ENCODE data around the gene PTPRD. TPM values are rescaled to one million over a fixed set of nuclear protein-coding genes. Genes with fewer than 3 reads are reported as not detected.

PTPRD gene
- total RNA-seq, 1 donor: 0.52 TPM

DNA sequence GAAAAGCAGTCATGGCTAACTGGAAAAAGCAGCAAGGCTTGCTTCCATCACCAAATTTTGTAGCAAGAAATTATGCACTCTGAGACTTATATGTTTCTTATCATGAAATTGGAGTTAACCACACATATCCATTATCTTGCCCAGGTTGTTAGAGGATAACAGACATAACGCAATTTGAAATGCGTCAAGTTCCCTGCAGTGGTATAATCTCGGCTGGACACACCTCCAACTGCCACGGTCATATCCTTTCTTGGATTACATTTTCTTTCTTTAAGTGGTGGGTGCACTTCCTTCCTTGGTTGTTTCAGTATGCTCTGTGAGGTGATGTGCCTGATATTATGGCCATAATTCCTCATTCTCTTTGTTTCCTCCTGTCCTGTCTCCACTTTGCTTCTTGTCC lies 2118.2 kb downstream of the PTPRD start:
- Histone ChIP-seq H3K27me3 (ENCODE audit: insufficient read depth, low read length) (no peaks in the 10 kb centered on the region), H3K4me1 (ENCODE audit: insufficient read depth, low read length) (no peaks in the 10 kb centered on the region), H3K9me3 (ENCODE audit: low read depth, low read length) (no peaks in the 10 kb centered on the region), H3K4me3 (ENCODE audit: low read length) (no peak overlapping the region)

GRCh38 chr9:8492679-8493078 lies 2120.1 kb downstream of the PTPRD start:
- no peaks in the 10 kb centered on the region for H3K4me1 ChIP-seq (ENCODE audit: insufficient read depth, low read length)
- no peaks in the 10 kb centered on the region for H3K27me3 ChIP-seq (ENCODE audit: insufficient read depth, low read length)

DNA sequence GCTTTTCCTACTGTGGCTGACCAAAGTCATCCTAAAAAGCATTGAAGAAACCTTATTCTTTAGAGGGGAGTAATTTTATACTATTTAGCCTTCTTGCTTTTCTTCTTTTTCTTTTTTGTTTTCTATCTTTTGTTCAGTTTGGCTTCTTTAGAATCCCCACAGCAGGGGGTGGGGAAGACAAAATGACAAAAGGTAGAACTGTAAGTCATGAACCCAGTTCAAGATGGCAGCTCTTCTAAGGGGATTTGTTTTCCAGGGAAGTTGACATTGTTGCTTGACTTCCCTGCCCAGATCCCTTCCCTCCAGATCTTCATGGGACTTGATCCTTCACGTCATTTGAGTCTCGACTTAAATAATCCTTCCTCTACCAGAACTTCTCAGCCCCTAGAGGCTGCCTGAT lies 2120.8 kb downstream of the PTPRD start:
- Histone ChIP-seq H3K9me3 (ENCODE audit: low read depth, low read length) (no peaks in the 10 kb centered on the region), H3K27me3 (ENCODE audit: insufficient read depth, low read length) (no peaks in the 10 kb centered on the region), H3K4me3 (ENCODE audit: low read length) (no peak overlapping the region), H3K4me1 (ENCODE audit: insufficient read depth, low read length) (no peaks in the 10 kb centered on the region)

More at GRCh38 chr9:8492679-8493078, 2120.1 kb downstream of the PTPRD start:
- Histone ChIP-seq H3K4me3 (ENCODE audit: low read length) (no peak overlapping the region), H3K9me3 (ENCODE audit: low read depth, low read length) (no peaks in the 10 kb centered on the region)

DNA sequence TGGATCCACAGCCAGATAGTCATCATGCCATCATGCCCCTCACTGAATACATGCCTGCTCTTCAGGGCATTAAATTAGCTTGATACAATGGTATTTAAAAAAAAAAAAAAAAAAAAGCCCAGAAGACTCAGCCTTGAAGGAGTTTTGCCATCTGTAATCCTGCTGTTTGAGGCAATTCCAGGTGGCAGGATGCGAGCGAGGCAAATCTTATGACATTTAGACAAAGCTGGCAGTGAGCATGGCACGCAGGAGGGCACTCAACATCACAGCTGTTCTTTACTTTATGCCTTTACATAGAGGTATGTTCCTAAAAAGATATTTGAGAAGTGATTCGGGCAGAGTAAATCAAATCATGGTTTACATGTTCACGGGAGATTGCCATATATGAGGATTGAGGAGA lies 2121.2 kb downstream of the PTPRD start:
- H3K4me3 ChIP-seq (ENCODE audit: low read length): no peak overlapping the region

GRCh38 chr9:8489835-8490234 lies 2123.0 kb downstream of the PTPRD start:
- H3K27me3 ChIP-seq (ENCODE audit: insufficient read depth, low read length): no peaks in the 10 kb centered on the region
- H3K4me3 ChIP-seq (ENCODE audit: low read length): no peak overlapping the region
- no peaks in the 10 kb centered on the region for H3K4me1 ChIP-seq (ENCODE audit: insufficient read depth, low read length)
- no peaks in the 10 kb centered on the region for H3K9me3 ChIP-seq (ENCODE audit: low read depth, low read length)

More for the DNA sequence above, 2121.2 kb downstream of the PTPRD start:
- Histone ChIP-seq H3K4me1 (ENCODE audit: insufficient read depth, low read length) (no peaks in the 10 kb centered on the region), H3K9me3 (ENCODE audit: low read depth, low read length) (no peaks in the 10 kb centered on the region), H3K27me3 (ENCODE audit: insufficient read depth, low read length) (no peaks in the 10 kb centered on the region)

DNA sequence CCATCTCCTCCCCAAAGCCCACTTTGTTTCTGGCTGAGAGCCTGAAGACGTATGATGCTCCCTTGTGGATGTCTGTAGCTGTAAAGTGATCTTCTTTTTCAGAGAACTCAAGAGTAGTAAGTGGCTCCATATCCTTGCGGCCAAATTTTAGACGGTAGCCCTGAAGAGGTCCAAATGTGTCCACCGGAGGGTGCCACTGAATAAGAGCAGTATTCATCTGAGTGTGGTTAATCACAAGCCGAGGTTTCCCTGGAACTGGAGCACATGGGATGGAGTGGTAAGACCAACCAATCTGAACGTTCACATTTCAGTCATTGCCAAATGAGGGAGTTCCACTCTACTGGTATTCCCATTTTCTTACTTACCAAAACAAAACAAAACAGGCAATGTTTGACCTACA lies 2126.7 kb downstream of the PTPRD start:
- Histone ChIP-seq H3K9me3 (ENCODE audit: low read depth, low read length) (no peaks in the 10 kb centered on the region), H3K4me1 (ENCODE audit: insufficient read depth, low read length) (no peaks in the 10 kb centered on the region), H3K4me3 (ENCODE audit: low read length) (no peak overlapping the region), H3K27me3 (ENCODE audit: insufficient read depth, low read length) (no peaks in the 10 kb centered on the region)

- Histone ChIP-seq H3K27me3 (ENCODE audit: insufficient read depth, low read length) (no peaks in the 10 kb centered on the region), H3K9me3 (ENCODE audit: low read depth, low read length) (no peaks in the 10 kb centered on the region), H3K4me1 (ENCODE audit: insufficient read depth, low read length) (no peaks in the 10 kb centered on the region), H3K4me3 (ENCODE audit: low read length) (no peak overlapping the region)
Observed at GRCh38 chr9:8484597-8485191, 2128.1 kb downstream of the PTPRD start.

DNA sequence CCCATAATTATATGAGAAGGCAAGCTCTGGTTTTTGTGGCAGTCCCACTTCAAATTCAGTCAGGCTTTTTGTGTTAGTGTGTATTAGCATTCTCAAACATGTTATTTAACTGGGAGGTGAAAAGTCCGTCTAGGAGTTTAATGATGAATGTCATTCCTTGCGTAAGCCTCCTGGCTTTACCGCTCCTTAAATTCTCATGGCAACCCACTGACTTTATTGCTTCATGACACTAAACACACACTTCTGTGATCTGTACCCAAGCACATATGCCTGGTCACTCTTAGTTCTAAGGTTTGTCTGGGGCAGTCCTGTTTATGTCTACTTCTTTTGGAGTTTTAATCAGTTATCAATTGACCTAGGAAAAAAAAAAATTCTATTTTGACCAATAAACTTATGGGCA lies 2135.4 kb downstream of the PTPRD start:
- H3K9me3 ChIP-seq (ENCODE audit: low read depth, low read length): no peaks in the 10 kb centered on the region
- no peak overlapping the region for H3K4me3 ChIP-seq (ENCODE audit: low read length)
- no peaks in the 10 kb centered on the region for H3K27me3 ChIP-seq (ENCODE audit: insufficient read depth, low read length)
- H3K4me1 ChIP-seq (ENCODE audit: insufficient read depth, low read length): no peaks in the 10 kb centered on the region

DNA sequence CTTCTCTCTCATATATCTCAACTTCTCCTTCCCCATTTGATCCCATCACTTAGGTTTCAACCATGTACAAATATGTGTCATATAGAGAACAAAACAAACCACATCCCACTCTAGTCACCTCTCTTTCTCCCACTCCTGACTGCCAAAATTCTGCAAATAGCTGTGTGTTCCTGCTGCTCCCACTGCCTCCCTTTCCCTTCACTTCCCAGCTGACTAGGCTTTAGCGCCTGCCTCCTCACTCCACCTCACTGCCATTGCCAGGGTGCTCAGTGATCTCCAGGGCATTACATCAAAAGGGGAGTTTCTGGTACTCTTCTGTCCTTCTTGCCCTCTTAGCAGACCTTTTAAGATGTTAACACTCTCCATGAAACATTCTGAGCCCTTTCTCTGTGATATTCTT lies 2137.9 kb downstream of the PTPRD start:
- Histone ChIP-seq H3K27me3 (ENCODE audit: insufficient read depth, low read length) (no peaks in the 10 kb centered on the region), H3K9me3 (ENCODE audit: low read depth, low read length) (no peaks in the 10 kb centered on the region), H3K4me1 (ENCODE audit: insufficient read depth, low read length) (no peaks in the 10 kb centered on the region), H3K4me3 (ENCODE audit: low read length) (no peak overlapping the region)

- H3K27me3 ChIP-seq (ENCODE audit: insufficient read depth, low read length): no peaks in the 10 kb centered on the region
- no peak overlapping the region for H3K4me3 ChIP-seq (ENCODE audit: low read length)
- H3K4me1 ChIP-seq (ENCODE audit: insufficient read depth, low read length): no peaks in the 10 kb centered on the region
- no peaks in the 10 kb centered on the region for H3K9me3 ChIP-seq (ENCODE audit: low read depth, low read length)
Observed at GRCh38 chr9:8473244-8474020, 2139.4 kb downstream of the PTPRD start.

GRCh38 chr9:8468045-8468637 lies 2144.7 kb downstream of the PTPRD start:
- H3K27me3 ChIP-seq (ENCODE audit: insufficient read depth, low read length): no peaks in the 10 kb centered on the region
- H3K4me3 ChIP-seq (ENCODE audit: low read length): no peak overlapping the region
- no peaks in the 10 kb centered on the region for H3K9me3 ChIP-seq (ENCODE audit: low read depth, low read length)
- no peaks in the 10 kb centered on the region for H3K4me1 ChIP-seq (ENCODE audit: insufficient read depth, low read length)

- Histone ChIP-seq H3K4me3 (ENCODE audit: low read length) (no peak overlapping the region), H3K27me3 (ENCODE audit: insufficient read depth, low read length) (no peaks in the 10 kb centered on the region), H3K4me1 (ENCODE audit: insufficient read depth, low read length) (no peaks in the 10 kb centered on the region), H3K9me3 (ENCODE audit: low read depth, low read length) (no peaks in the 10 kb centered on the region)
Observed at GRCh38 chr9:8457816-8458215, 2155.0 kb downstream of the PTPRD start.

- no peaks in the 10 kb centered on the region for H3K9me3 ChIP-seq (ENCODE audit: low read depth, low read length)
- no peak overlapping the region for H3K4me3 ChIP-seq (ENCODE audit: low read length)
- H3K4me1 ChIP-seq (ENCODE audit: insufficient read depth, low read length): no peaks in the 10 kb centered on the region
- no peaks in the 10 kb centered on the region for H3K27me3 ChIP-seq (ENCODE audit: insufficient read depth, low read length)
Observed at GRCh38 chr9:8457055-8457454, 2155.7 kb downstream of the PTPRD start.

DNA sequence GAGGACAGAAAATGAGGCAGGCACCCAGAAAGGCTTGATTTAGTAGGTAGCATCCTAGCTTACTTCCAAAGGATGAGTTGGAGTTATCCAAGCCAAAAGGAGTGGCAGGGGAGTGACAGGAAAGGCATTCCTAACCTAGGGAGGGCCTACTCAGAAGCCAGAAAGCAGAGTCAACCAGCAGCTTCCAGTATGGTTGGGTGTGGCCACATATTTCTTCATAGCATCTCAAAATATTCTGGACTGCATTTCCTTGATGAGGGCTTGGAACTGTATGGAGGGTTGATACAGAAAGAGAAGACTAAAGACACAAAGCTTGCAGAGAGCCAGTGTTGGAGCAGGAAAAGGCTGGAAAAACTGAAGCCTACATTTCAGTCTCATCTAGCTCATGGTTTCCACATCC lies 2156.5 kb downstream of the PTPRD start:
- Histone ChIP-seq H3K4me1 (ENCODE audit: insufficient read depth, low read length) (no peaks in the 10 kb centered on the region), H3K27me3 (ENCODE audit: insufficient read depth, low read length) (no peaks in the 10 kb centered on the region), H3K4me3 (ENCODE audit: low read length) (no peak overlapping the region), H3K9me3 (ENCODE audit: low read depth, low read length) (no peaks in the 10 kb centered on the region)

DNA sequence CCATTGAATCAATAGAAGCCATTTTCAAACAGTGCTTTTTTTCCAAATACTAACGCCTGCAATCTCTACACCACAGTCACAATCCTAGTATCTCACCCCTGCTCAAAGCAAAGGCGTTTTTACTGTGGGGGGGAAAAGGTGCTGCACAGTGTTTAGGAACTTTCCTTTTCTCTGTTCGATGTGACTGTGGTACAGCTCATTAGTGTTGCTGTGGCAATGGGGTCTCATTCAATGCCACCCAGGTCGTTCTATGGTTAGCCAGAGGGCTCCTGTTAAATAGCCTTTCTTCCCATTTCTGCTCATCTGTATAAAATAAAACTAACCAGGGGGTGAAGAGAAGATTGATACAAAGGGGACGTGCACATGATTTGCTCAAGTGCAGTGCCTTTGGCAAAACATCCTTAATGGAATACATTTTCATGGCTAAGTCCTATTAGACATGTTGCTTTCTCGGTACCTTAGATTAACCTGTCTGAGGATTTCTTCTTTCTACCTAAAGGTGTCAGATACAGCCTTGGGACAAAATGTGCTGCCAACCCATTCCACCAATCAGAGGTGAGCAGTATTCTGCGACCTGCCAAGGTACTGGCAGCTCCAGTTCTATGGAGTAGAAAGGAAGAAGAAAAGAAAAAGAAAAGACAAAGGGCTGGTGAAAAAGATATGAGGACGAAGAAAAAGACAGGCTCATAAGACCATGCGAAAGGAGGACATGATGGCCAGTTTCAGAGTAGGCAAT lies 2161.8 kb downstream of the PTPRD start:
- Histone ChIP-seq H3K9me3 (ENCODE audit: low read depth, low read length) (no peaks in the 10 kb centered on the region), H3K27me3 (ENCODE audit: insufficient read depth, low read length) (no peaks in the 10 kb centered on the region), H3K4me3 (ENCODE audit: low read length) (no peak overlapping the region), H3K4me1 (ENCODE audit: insufficient read depth, low read length) (no peaks in the 10 kb centered on the region)
